C4-2B (cell line): ENCODE measurements around the gene SLC2A9.

Source experiments
- CTCF ChIP-seq: fragments of 450-650 bp; conservative IDR thresholded peaks from 2 replicates; pipeline ENCODE4 v1.5.1; 2017; ENCODE audit warnings: mild to moderate bottlenecking
- ZFX ChIP-seq: fragments of 450-650 bp; IDR thresholded peaks from 2 replicates; pipeline ENCODE4 v1.6.1; 2017

GRCh38 chr4:9904976-9905587 lies 116.2 kb downstream of the SLC2A9 start:
- no peak for TF ChIP-seq CTCF
- no peak for TF ChIP-seq ZFX
